DOHH2 (cell line): ENCODE data around the gene TTC23.

Experiments
- H3F3A ChIP-seq: fragments of 200-600 bp; sonication (generic), shearing (Covaris generic); 2 replicates; pipeline ENCODE4 v1.6.0; 2016; ENCODE audit warnings: antibody characterized with exemption, mild to moderate bottlenecking; ENCODE audit not compliant: control insufficient read depth, insufficient read depth
- H3K27ac ChIP-seq: fragments of 200-600 bp; sonication (generic); 2 replicates; pipeline ENCODE4 v1.5.1; 2014; ENCODE audit warnings: low read depth, mild to moderate bottlenecking, low read length, moderate library complexity
- H3K27me3 ChIP-seq: fragments of 200-600 bp; sonication (generic); 2 replicates; pipeline ENCODE4 v1.6.1; 2014; ENCODE audit warnings: mild to moderate bottlenecking, low read length, mixed read lengths; ENCODE audit not compliant: control insufficient read depth
- H3K36me3 ChIP-seq: fragments of 200-600 bp; sonication (generic); 2 replicates; pipeline ENCODE4 v1.6.1; 2014; ENCODE audit warnings: mild to moderate bottlenecking, low read length, moderate library complexity, mixed read lengths; ENCODE audit not compliant: control insufficient read depth
- H3K4me1 ChIP-seq: fragments of 200-600 bp; sonication (generic); 2 replicates; pipeline ENCODE4 v1.6.1; 2014; ENCODE audit warnings: mild to moderate bottlenecking, low read length, mixed read lengths; ENCODE audit not compliant: control insufficient read depth
- H3K4me2 ChIP-seq: fragments of 200-600 bp; sonication (generic); 2 replicates; pipeline ENCODE4 v1.6.0; 2014; ENCODE audit warnings: mild to moderate bottlenecking, low read length, moderate library complexity
- H3K4me3 ChIP-seq: fragments of 200-600 bp; sonication (generic); 2 replicates; pipeline ENCODE4 v1.5.1; 2014; ENCODE audit warnings: mild to moderate bottlenecking, low read length, mixed read lengths
- H3K79me2 ChIP-seq: fragments of 200-600 bp; sonication (generic); 2 replicates; pipeline ENCODE4 v1.6.1; 2014; ENCODE audit warnings: mild to moderate bottlenecking, low read length, mixed read lengths; ENCODE audit not compliant: control insufficient read depth
- H3K9me2 ChIP-seq: fragments of 200-600 bp; sonication (generic); replicated peaks from 2 replicates; pipeline ENCODE4 v1.6.1; 2014; ENCODE audit warnings: mild to moderate bottlenecking, low read length, mixed read lengths; ENCODE audit not compliant: control insufficient read depth
- H3K9me3 ChIP-seq: fragments of 200-600 bp; sonication (generic); 2 replicates; pipeline ENCODE4 v1.6.1; 2014; ENCODE audit warnings: antibody characterized with exemption, low read length, mixed read lengths; ENCODE audit not compliant: control insufficient read depth, insufficient read depth
- H4K20me1 ChIP-seq: fragments of 200-600 bp; sonication (generic); 2 replicates; pipeline ENCODE4 v1.6.0; 2014; ENCODE audit warnings: low read depth, mild to moderate bottlenecking, antibody characterized with exemption, low read length, moderate library complexity; ENCODE audit not compliant: control insufficient read depth, insufficient read depth
- EZH2phosphoT487 ChIP-seq: fragments of 200-600 bp; sonication (generic); IDR thresholded peaks from 2 replicates; pipeline ENCODE4 v1.6.1; 2017; ENCODE audit warnings: borderline replicate concordance, mild to moderate bottlenecking, antibody characterized with exemption, low read length, moderate library complexity, mixed read lengths
- TF ChIP-seq, protein P1 (sequence below): fragments of 200-600 bp; sonication (generic); IDR thresholded peaks from one replicate; pipeline ENCODE4 v1.5.1; 2014; ENCODE audit warnings: antibody characterized with exemption, mild to moderate bottlenecking, low read depth, low read length; ENCODE audit not compliant: poor library complexity, severe bottlenecking

TTC23 gene

DNA sequence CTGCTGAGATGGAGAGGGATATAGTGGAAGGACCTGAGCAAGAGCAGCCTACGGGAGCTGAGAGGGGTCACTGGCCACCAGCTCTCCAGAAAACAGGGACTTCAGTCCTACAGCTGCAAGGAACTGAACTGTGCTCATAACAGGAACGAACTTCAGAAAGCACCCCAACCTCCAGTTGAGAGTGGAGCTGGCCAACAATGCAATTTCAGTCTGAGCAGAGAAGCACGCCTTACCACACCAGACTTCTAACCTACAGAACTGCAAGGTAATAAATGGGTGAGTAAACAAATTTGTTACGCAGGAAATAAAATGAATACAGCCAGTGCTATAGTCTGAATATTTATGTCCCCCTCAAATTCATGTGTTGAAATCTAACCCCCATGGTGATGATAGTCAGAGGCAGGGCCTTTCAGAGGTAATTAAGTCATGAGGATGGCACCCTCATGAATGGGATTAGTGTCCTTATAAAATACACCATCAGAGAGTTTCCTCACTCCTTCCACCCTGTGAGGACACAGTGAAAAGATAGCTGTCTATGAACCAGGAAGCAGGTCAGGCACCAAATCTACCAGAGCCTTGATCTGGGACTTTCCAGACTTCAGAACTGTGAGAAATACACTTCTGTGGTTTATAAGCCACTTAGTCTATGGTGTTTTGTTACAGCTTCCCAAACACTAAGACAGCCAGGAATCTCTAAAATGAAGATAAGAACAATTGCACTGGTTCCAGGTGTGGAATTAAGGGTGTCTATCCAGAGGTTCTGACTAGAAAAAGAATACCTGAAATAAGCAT is 85.9 kb downstream of the TTC23 start:
- Histone ChIP-seq H3K9me3 (no peaks in the 10 kb centered on the region), H3K4me3 (no peak overlapping the region), H4K20me1 (no peaks in the 10 kb centered on the region), H3K36me3 (no peaks in the 10 kb centered on the region), H3F3A (no peaks in the 10 kb centered on the region), H3K4me2 (no peak overlapping the region), H3K27me3 (no peaks in the 10 kb centered on the region), H3K79me2 (no peaks in the 10 kb centered on the region), H3K4me1 (peaks cover 6% of the 10 kb centered on the region; the same call in 1 of the 2 replicates), H3K27ac (no peak overlapping the region), H3K9me2 (no peaks in the 10 kb centered on the region)
- TF ChIP-seq EZH2phosphoT487, result no peak
- TF ChIP-seq, protein P1, sequence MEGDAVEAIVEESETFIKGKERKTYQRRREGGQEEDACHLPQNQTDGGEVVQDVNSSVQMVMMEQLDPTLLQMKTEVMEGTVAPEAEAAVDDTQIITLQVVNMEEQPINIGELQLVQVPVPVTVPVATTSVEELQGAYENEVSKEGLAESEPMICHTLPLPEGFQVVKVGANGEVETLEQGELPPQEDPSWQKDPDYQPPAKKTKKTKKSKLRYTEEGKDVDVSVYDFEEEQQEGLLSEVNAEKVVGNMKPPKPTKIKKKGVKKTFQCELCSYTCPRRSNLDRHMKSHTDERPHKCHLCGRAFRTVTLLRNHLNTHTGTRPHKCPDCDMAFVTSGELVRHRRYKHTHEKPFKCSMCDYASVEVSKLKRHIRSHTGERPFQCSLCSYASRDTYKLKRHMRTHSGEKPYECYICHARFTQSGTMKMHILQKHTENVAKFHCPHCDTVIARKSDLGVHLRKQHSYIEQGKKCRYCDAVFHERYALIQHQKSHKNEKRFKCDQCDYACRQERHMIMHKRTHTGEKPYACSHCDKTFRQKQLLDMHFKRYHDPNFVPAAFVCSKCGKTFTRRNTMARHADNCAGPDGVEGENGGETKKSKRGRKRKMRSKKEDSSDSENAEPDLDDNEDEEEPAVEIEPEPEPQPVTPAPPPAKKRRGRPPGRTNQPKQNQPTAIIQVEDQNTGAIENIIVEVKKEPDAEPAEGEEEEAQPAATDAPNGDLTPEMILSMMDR, result no peak

DNA sequence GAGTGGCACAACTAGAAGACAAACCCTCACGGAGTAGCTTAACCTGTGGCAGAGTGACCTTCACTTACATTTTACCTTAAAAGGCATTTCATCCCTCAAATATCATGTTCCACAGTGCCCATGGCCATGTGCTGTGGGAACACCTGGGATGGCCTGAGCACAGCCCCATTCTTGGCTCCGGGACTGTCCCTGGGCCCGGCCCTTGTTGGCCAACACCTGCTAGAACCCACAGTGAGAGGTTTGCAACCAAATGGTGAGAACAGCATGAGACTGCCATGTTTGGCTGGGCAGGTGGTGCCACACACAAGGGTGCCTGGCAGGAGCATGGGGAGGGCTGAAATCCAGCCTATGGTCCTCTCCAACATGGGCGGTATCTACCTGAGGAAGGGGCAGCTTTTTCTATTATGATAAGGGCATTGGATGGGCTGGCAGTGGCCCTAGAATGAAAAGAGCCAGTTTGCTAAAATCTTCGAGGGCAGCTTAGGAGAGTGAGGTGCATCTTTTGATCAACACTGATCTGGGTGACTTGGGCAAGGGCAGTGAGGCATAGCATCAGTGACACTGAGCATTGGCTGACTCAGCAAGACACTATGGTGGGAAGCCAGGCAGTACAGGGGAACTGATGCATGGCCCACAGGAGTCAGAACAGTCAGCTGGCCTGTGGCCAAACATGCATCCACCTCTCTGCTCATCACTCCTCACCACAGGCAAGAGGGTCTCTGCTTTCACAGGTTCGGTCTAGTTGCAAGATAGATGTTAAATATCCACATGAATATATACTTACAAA is 90.6 kb downstream of the TTC23 start:
- H3K9me2 ChIP-seq, result no peaks in the 10 kb centered on the region
- no peaks in the 10 kb centered on the region for H3F3A ChIP-seq
- H3K27me3 ChIP-seq, result no peaks in the 10 kb centered on the region
- H3K27ac ChIP-seq, result no peak overlapping the region
- H3K79me2 ChIP-seq, result no peaks in the 10 kb centered on the region
- H4K20me1 ChIP-seq, result no peaks in the 10 kb centered on the region
- H3K36me3 ChIP-seq, result no peaks in the 10 kb centered on the region
- no peaks in the 10 kb centered on the region for H3K4me1 ChIP-seq
- H3K9me3 ChIP-seq, result no peaks in the 10 kb centered on the region
- no peak overlapping the region for H3K4me2 ChIP-seq
- TF ChIP-seq EZH2phosphoT487, result no peak
- TF ChIP-seq, protein P1, result no peak
- H3K4me3 ChIP-seq, result no peak overlapping the region

DNA sequence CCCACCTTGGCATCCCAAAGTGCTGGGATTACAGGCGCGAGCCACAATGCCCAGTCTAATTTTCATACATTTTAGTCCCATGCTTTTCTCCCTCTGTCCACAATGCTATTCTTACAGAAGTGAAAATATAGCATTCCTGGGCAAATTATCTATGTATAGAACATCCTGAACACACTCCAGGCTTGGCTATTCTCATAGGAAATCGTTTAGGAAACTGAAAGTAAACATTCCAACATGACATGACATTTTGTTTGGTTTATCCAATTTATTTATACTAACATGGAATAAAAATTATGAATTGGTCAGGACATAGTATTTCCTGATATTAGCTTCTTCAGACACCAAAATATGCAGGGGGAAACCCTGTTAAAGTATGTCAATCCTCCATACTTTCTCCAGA is 91.9 kb downstream of the TTC23 start:
- Histone ChIP-seq H3K79me2 (no peaks in the 10 kb centered on the region), H3K36me3 (no peaks in the 10 kb centered on the region), H3K4me3 (no peak overlapping the region), H3K27me3 (no peaks in the 10 kb centered on the region), H3K9me3 (no peaks in the 10 kb centered on the region), H3K4me1 (no peaks in the 10 kb centered on the region), H4K20me1 (no peaks in the 10 kb centered on the region), H3K9me2 (no peaks in the 10 kb centered on the region), H3F3A (no peaks in the 10 kb centered on the region), H3K4me2 (no peak overlapping the region), H3K27ac (no peak overlapping the region)
- TF ChIP-seq, protein P1, result no peak
- no peak for TF ChIP-seq EZH2phosphoT487
